ENCODE data around the gene TFDP1.

GRCh38 chr13:113645329-113645728 is 60.8 kb downstream of the TFDP1 start:
- TF ChIP-seq, protein P1, sequence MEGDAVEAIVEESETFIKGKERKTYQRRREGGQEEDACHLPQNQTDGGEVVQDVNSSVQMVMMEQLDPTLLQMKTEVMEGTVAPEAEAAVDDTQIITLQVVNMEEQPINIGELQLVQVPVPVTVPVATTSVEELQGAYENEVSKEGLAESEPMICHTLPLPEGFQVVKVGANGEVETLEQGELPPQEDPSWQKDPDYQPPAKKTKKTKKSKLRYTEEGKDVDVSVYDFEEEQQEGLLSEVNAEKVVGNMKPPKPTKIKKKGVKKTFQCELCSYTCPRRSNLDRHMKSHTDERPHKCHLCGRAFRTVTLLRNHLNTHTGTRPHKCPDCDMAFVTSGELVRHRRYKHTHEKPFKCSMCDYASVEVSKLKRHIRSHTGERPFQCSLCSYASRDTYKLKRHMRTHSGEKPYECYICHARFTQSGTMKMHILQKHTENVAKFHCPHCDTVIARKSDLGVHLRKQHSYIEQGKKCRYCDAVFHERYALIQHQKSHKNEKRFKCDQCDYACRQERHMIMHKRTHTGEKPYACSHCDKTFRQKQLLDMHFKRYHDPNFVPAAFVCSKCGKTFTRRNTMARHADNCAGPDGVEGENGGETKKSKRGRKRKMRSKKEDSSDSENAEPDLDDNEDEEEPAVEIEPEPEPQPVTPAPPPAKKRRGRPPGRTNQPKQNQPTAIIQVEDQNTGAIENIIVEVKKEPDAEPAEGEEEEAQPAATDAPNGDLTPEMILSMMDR (conservative IDR thresholded peaks at IDR 0.05; ENCODE audit: low read length) = no peak
- TF ChIP-seq EZH2phosphoT487 (IDR thresholded peaks at IDR 0.05; ENCODE audit: borderline replicate concordance, low read depth, low read length) = no peak
